ENCODE data around the gene BCL2L14. TPM values are rescaled to one million over a fixed set of nuclear protein-coding genes. Genes with fewer than 3 reads are reported as not detected.

BCL2L14 gene, protein sequence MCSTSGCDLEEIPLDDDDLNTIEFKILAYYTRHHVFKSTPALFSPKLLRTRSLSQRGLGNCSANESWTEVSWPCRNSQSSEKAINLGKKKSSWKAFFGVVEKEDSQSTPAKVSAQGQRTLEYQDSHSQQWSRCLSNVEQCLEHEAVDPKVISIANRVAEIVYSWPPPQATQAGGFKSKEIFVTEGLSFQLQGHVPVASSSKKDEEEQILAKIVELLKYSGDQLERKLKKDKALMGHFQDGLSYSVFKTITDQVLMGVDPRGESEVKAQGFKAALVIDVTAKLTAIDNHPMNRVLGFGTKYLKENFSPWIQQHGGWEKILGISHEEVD
- total RNA-seq (2014; rRNA removed; shearing (Covaris generic)) = not detected in 2 replicates

DNA sequence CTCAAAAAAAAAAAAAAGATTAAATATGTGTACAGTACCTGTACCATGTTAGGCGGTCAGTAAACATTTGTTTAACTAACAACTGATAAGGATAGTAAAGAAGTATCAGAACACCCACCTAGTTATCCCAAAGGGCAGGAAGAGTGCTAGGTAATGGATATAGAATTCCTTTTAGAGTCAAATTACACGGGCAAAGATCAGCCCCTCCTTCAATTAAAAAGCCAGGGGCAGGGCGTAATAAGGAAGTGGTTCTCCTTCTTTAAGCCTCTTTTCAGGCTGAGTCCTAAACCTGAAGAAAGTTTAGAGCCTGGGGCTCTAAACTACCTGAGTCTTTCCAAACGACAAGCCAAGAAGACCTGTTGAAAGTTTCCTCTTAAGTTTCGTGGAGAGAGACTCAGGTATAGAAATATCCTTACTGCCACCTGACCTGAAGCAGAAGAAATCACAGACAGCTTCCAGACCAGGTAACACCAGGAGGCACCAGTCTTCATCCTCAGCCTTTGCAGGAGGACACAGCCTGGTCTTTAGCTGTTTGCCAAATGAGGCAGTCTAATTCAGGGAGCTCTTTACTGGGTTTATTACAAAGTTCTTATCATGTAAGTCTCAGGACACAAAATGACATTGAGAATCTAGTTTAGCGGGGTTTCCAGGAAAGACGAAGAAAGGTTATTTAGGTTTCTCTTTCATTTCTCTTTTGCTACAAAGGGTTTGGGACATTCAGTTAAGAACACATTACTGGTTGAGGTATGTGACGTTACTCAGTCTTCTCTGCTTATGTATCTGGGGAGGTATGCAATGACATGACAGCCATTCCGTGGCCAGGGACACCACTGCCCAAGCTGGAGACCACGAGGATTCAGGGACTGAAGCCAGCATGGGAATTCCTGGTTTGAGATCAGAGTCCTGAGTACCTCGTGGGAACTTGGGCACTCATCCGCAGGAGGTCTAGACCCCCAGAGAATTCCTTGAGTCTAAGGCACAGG is at the start of gene BCL2L14:
BCL2L14 (plus strand) TSS at position 266 of the 983 bp plus-strand sequence. CDS start 8,367 bp downstream, outside the sequence.
- no peak for DNase-seq (ENCODE audit: low read depth)

DNA sequence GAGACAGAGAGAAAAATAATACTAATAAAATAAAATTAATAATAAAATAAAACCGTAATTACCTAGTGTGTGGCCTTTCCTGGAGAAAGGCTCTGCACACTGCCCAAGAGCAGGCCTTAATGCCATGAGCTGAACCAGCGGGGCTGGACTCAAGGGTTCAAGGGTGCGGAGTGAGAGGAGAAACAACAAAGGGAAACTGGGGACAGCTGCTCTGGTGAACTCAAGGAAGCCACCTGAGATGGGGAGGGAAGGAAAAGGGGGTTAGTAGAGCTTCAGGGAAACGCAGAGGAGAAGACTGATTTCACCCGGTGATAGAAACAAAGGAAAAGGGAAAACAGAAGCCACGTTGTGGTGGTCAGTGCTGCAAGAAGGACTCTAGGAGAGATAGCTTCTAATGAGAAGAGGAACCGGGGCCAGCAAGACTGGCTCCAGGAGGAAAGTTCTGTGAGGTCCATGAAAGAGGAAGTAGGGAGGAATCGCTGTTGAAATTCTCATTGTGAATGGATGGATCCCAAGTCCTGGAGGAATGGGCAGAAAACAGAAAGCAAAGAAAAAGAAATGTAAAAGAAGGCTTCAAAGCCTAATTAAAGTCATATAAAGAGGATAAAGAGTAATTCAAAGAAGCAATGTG is 48.3 kb upstream of the BCL2L14 start:
- DNase-seq (ENCODE audit: low read depth) = no peak

DNA sequence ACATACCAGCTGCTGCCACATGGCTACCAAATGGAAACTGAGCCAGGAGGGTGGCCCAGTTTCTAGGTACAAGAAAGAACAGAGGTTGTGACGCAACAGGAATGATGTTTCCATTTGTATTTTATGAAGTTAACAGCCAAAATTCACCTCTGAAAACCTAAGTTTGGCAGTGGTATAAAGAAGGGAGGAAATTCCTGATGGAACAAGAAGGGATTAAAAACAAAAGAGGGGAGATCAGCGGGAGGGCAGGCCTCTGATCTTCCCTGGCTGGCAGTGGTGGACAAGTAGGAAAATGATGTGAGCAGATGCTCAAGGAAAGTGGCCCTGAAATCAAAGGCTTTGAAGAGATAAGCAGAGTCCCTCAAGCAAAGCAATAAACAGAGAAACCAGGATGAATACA is 47.3 kb upstream of the BCL2L14 start:
- no peak for DNase-seq (ENCODE audit: low read depth)

DNA sequence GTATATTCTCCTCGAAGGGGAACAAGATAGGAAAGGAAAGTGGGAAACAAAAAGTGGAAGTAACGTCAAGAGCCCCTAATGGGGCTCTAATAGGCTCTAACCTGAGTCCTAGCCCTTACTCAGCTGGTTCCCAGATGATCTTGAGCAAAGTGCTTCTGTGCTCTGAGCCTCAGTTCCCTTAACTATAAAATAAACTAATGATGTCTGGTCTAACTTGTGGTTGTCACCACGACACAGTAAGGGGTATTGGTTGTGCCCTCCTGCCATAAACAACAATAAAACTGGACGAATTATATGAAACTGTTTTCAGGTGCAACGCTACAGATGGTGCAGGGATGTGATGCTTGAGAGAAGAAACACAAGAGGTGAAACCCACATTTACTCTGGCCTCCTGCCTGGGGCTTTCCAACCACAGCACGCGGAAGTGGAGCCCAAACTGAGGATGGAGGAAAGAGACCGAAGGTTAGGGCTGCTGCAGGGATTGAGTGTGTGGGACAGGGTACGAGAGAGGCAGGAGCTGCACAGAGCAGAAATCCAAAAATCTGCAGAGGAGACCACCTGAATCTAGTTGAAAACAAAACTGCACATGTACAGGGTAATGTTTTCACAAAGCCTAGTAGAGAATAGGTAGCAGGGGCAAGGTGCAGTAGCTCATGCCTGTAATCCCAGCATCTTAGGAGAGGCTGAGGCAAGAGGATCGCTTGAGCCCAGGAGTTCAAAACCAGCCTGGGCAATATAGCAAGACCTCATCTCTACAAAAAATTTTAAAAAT is 45.6 kb upstream of the BCL2L14 start:
- peak; percentile 12 for DNase-seq (ENCODE audit: low read depth)

DNA sequence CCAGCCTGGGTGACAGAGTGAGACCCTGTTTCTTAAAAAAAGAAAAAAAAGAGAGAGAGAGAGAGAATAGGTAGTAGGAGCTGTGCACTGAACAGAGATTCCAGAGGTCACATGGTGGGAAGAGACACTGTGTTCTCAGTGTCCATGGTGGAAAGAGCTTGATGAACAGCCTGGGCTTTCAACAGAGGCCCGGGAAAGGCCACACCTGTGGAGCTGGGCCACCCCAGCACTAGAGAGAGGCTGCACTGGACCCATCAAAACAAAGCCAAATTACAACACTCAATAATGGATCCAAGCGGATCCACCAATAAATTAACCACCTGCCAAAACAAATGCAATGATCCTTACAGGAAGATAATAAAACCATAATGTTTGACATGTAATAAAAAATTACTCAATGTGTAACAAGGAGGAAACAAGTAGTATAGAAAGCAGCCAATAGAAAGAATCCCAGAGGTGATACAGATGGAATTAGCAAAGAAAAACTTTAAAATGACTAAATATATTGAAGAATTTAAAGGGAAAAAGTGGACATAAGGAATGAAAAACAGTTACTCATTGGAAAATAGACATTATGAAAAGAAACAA is 44.8 kb upstream of the BCL2L14 start:
- DNase-seq (ENCODE audit: low read depth) = no peak

DNA sequence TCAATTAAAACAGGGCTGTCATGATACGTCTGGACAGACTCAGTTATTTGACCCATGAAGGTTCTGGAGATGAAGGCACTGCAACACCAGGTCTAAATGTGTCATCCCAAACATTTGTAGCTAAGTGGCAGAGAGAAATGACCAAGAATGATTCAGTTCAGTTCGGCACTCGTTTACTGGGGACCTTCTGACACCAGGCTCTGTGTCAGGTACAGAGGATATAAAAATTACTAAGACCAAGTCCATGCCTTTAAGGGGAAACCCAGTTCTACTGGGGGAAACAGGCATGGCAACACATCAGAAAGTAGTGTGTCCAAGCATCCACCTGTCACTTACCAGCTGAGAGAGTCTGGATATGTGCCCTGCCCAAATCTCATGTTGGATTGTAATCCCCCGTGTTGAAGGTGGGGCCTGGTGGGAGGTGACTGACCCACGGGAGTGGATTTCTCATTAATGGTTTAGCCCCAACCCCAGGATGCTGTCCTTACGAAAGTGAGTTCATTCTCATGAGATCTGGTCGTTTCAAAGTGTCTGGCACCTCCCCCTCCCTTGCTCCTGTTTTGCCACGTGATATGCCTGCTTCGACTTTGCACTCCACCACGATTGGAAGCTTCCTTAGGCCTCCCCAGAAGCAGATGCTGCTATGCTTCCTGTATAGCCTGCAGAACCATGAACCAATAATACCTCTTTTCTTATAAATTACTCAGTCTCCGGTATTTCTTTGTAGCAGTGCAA is 41.9 kb upstream of the BCL2L14 start:
- DNase-seq (ENCODE audit: low read depth) = no peak

DNA sequence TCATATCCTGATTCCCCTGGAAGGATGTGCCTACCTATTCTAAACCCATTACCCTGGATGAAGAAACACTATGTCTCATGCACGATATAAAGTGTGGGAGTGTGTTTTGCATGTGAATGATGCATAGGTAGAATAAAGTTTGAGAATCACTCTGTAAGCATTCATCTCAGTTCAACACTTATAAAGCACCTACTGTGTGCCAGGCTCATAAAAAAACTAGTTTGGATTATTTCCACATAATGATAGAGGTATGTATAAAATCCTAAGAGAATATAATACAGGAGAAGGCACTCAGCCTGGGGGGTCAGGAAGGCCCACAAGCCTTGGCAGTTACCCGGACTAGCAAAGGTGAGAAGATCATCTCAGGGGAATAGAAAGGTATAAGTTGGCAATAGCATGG is 41.1 kb upstream of the BCL2L14 start:
- DNase-seq (ENCODE audit: low read depth) = no peak

DNA sequence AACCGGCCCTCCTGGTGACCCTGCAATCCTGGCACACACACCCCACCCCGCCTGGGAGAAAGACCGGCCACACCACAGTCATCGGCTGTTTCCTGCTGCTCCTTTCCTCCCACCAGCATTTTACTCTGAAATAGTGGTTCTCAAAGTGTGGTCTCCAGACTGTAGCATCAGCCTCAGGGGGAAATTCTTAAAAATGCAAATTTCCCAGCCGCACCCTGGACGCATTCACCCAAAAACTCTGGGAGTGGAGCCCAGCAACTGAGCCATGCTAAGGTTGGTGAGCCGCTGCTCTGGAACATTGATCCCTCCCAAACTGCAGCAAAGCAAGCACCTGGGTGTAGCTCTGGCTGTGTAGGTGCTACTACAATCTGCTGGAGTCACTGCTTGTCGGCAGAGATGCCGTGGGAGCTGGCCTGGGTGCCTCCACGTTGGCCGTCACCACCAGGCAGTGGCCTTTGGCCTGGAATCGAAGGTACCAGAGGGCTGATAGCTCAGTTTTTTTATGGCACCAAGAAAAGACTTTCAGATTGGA is 38.4 kb upstream of the BCL2L14 start:
- no peak for DNase-seq (ENCODE audit: low read depth)

DNA sequence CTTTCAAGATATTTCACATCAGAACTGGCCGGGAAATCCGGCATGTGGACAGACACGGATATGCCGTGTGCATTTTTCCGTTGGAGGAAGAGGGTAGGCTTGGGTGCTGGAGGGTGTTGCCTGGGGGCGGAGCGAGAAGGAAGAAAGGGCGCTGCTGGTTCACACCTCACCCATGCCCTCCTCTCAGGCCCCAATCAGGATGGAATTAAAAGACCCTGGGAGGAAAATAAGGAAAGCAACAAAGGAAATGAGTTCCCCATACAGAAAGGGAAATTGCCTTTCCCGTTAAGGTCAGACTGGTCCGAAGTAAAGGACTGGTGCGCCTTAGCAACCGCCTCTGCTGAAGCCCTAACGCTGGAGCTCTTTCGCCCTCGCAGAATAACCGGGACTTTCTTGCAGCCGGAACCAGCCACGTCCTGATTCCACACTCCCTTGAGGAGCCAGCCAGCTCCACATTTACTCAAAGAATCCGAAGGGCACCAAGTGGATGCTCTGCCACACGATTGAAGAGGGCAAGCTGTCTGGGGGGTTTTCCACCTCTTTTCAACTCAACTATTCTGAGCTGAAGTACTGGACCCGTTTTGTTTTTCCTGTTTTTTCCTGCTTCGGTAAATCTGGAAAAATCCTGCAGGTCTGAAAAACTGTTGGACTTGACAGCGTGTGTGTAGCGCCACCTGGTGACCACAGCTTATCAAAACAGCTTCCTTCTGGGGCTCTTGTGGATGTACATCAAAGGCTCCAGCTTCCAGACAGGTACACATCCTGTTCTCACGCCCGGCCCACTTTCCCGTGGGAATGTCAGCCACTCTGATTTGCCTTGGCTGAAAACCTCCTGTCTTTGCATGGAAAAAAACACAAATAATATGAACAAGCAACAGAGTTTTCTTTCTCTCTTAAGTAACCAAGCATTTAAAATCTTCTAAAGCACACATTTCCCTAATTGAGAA is 37.6 kb upstream of the BCL2L14 start:
- DNase-seq (ENCODE audit: low read depth) = peak; percentile 67

DNA sequence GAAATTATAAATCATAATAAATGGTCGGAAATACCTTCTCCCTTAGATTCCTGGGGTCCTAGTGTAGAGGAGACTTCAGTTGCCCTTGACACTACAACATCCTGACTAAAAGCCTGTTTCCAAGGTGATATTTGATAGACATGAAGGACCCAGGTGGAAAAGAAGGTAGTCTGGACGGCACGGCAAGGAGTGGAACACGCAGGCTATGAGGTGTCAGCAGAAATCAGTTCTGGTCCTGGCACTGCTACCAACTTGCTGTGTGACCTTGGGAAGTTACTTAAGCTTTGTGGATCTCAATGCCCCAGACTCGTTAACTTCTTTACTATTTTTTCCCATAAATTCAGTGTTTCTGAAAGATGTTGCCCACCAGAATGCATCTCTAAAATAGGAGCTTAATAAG is 36.9 kb upstream of the BCL2L14 start:
- DNase-seq (ENCODE audit: low read depth) = no peak

DNA sequence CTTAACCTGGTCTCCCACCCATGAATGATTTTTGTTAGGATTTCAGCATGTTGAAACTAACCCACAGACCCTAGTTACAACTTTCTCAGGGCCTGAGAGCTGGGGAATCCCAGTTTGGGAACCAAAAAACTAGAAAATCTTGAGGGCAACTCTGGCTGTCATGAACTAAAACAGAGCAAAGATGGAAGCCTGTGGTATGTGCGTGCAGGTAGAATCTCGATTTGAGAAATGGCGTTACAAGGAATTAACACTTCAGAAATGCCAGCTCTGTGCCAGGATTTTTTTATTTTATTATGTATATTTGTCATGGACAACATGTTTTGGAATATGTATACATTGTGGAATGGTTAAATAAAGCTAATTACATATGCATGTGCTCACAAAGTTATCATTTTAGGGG is 36.4 kb upstream of the BCL2L14 start:
- no peak for DNase-seq (ENCODE audit: low read depth)

DNA sequence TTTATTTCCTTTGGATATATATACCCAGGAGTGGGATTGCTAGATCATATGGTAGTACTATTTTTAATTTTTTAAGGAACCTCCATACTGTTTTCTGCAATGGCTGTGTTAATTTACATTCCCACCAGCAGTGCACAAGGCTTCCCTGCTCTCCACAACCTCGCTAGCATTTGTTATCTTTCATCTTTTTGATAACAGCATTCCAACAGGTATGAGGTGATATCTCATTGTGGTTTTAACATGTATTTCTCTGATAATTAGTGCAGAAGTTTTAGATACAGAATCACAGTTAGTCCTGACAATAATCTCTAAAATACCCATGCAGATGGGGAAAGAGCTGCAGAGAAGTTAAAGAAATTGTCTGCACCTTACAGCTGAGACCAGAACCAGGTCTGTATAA is 35.5 kb upstream of the BCL2L14 start:
- no peak for DNase-seq (ENCODE audit: low read depth)

DNA sequence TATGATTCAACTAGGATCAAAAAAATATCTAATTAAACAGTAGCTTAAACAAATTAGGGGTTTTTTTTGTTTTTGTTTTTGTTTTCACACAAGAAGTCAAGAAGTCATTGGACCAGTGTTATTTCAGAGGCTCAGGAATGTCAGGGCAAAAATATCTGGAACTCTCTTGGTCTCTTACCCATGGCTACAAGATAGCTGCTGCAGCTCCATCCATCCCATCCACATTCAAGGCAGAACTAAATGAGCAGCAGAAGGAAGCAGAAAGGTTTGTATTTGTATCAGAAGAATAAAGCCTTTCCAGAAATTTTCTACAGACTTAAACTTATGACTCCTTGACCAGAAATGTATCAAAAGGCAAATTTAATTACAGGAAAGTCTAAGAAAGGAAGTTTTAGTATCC is 33.8 kb upstream of the BCL2L14 start:
- DNase-seq (ENCODE audit: low read depth) = no peak

DNA sequence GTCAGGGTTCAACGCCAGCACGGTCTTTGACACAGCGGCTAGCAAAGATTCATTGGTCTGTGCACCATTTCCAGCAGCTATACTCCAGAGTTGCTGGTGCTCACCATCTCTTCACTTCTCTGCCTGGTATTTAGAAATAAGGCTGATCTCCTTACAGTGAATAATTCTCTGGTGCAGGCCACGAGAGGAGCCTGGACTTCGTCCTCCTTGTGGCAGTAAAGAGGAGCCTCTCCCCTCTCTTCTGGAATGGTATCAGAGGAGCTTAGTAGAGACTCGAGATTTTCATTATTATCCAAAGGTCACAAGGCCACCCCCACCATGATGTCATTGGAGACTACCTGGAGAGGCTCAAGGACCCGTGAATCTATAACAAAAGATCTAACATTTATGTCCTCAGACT is 30.8 kb upstream of the BCL2L14 start:
- no peak for DNase-seq (ENCODE audit: low read depth)

DNA sequence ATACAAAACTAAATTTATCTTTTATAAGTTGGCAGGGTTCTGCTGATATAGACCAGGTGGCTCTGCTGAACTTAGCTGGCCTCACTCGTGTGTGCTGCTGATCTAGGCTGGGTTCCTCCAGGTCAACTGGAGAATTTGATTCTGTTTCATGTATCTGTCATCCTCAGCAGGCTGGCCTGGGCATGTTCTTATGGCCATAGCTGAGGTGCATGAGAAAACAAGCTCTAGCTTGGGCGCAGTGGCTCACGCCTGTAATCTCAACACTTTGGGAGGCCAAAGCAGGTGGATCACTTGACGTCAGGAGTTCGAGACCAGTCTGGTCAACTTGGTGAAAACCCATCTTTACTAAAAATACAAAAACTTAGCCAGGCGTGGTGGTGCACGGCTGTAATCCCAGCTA is 24.3 kb upstream of the BCL2L14 start:
- no peak for DNase-seq (ENCODE audit: low read depth)

DNA sequence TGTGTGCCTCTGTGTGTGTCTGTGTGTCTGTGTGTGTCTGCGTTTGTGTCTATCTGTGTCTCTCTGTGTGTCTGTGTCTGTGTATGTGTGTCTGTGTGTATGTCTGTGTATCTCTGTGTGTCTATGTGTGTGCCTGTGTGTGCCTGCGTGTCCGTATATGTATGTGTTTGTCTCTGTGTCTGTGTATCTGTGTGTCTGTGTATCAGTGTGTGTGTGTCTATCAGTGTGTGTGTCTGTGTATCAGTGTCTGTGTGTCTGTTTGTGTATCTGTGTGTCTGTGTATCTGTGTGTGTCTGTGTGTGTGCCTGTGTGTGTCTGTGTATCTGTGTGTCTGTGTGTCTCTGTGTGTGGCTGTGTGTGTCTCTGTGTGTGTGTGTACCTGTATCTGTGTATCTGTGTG is 23.1 kb upstream of the BCL2L14 start:
- DNase-seq (ENCODE audit: low read depth) = no peak

DNA sequence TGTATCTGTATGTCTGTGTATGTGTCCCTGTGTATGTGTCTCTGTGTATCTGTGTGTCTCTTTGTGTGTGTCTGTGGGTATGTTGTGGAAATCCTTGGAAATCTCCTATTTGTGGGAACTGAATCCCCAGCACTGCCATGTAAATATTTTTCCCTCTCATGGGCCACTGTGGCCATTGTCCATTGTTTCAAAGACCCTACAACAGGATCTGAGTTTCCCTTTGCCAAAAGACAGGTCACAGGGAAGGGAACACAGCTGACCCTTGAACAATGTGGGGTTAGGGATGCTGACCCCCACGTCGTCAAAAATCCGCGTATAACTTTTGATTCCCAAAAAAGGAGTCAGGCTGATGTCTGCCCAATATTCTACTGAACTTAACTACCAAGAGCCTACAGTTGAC is 22.5 kb upstream of the BCL2L14 start:
- DNase-seq (ENCODE audit: low read depth) = no peak

DNA sequence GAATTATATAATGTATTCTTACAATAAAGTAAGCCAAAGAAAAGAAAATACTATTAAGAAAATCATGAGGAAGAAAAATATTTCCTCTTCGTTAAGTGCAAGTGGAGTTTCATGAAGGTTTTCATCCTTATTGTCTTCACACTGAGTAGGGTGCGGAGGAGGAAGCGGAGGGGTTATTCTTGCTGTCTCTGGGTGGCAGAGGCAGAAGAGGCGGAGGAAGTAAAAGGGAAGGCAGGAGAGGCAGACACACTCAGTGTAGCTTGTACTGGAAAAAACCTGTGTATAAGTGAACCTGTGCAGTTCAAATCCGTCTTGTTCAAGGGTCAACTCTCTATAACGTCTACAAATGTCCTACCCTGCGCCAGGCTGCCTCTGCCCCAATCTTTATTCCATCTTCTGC is 22.0 kb upstream of the BCL2L14 start:
- no peak for DNase-seq (ENCODE audit: low read depth)

DNA sequence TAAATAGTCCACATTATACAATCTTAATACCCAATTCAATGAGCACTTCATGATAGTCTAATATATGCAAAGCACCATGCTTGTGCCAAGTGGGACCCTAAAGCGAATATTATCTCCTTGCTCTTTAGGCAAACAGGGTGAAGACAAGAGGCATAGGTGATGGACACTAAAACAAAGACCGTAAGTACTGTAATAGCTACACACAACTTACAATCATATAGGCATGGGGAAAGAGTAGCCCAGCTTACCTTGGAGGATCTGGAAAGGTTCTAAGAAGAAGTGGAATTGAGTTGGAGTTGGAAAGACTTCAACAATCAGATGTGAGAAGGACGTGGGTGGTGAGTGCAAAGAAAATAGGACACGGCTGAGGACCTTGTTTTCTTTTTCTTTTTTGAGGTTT is 19.1 kb upstream of the BCL2L14 start:
- DNase-seq (ENCODE audit: low read depth) = no peak
